ENCODE data around the gene PDE3B. TPM values are rescaled to one million over a fixed set of nuclear protein-coding genes. Genes with fewer than 3 reads are reported as not detected.

The PDE3B gene
- total RNA-seq, 1 donor from 2014 or later = 3.1 TPM

DNA sequence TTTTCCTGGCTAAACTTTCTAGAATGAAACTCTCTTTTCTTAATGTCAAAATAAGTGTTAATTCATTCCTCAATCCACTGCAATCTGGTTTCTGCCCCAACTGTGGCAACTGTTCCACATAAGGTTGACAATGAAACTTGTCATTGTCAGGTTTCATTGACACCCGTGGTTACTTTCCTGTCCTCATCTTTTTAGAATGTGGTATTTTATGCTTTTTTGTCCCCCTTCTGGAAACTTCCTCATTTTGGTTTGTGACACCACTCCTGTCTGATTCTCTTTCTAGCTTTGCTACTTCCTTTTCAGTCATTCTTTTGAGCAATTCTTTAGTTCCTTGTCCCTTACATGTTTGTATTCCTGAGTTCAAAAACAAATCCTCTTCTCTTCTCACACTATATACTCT lies 7.5 kb upstream of the PDE3B start:
- TF ChIP-seq, protein P1, sequence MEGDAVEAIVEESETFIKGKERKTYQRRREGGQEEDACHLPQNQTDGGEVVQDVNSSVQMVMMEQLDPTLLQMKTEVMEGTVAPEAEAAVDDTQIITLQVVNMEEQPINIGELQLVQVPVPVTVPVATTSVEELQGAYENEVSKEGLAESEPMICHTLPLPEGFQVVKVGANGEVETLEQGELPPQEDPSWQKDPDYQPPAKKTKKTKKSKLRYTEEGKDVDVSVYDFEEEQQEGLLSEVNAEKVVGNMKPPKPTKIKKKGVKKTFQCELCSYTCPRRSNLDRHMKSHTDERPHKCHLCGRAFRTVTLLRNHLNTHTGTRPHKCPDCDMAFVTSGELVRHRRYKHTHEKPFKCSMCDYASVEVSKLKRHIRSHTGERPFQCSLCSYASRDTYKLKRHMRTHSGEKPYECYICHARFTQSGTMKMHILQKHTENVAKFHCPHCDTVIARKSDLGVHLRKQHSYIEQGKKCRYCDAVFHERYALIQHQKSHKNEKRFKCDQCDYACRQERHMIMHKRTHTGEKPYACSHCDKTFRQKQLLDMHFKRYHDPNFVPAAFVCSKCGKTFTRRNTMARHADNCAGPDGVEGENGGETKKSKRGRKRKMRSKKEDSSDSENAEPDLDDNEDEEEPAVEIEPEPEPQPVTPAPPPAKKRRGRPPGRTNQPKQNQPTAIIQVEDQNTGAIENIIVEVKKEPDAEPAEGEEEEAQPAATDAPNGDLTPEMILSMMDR (IDR thresholded peaks at IDR 0.05; ENCODE audit: insufficient read depth, low read length, poor library complexity, severe bottlenecking) = no peak
- no peaks in the 10 kb centered on the region for H3K36me3 ChIP-seq (ENCODE audit: control insufficient read depth, insufficient read depth, low read length)
- no peaks in the 10 kb centered on the region for H3K27me3 ChIP-seq (ENCODE audit: control insufficient read depth, insufficient read depth, low read length)
- no peak for DNase-seq (ENCODE audit: low read depth)
- no peak overlapping the region for H3K4me3 ChIP-seq (ENCODE audit: low read depth, low read length)

GRCh38 chr11:14637868-14638409 lies 5.7 kb upstream of the PDE3B start:
- TF ChIP-seq, protein P1 (IDR thresholded peaks at IDR 0.05; ENCODE audit: insufficient read depth, low read length, poor library complexity, severe bottlenecking) = no peak
- H3K4me3 ChIP-seq (ENCODE audit: low read depth, low read length) = no peak overlapping the region
- H3K27me3 ChIP-seq (ENCODE audit: control insufficient read depth, insufficient read depth, low read length) = no peaks in the 10 kb centered on the region
- H3K36me3 ChIP-seq (ENCODE audit: control insufficient read depth, insufficient read depth, low read length) = no peaks in the 10 kb centered on the region
- no peak for DNase-seq (ENCODE audit: low read depth)

DNA sequence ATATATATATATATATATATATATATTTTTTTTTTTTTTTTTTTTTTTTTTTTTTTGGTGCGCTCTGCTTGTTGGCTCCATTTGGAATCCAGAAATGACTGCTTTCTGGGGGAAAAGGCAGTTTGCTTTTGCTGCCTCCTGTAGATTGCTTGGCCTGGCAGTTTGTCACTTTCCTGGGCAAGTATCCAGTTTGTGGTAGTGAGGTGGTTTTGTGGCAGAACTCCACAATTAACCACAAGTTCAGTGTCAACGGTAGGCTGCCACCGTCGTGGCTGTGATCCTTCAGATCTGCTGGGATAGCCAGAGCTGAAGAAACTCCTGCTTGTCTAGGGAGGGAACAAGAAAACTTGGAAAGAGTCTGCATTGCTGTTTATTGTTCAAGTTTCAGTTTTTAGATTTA lies 5.0 kb upstream of the PDE3B start:
- TF ChIP-seq, protein P1 (IDR thresholded peaks at IDR 0.05; ENCODE audit: insufficient read depth, low read length, poor library complexity, severe bottlenecking) = no peak
- no peak for DNase-seq (ENCODE audit: low read depth)
- no peaks in the 10 kb centered on the region for H3K27me3 ChIP-seq (ENCODE audit: control insufficient read depth, insufficient read depth, low read length)
- no peak overlapping the region for H3K4me3 ChIP-seq (ENCODE audit: low read depth, low read length)
- H3K36me3 ChIP-seq (ENCODE audit: control insufficient read depth, insufficient read depth, low read length) = no peaks in the 10 kb centered on the region

GRCh38 chr11:14641801-14642200 lies 1.8 kb upstream of the PDE3B start:
- H3K36me3 ChIP-seq (ENCODE audit: control insufficient read depth, insufficient read depth, low read length) = no peaks in the 10 kb centered on the region
- no peak overlapping the region for H3K4me3 ChIP-seq (ENCODE audit: low read depth, low read length)
- peaks cover 4% of the 10 kb centered on the region for H3K27me3 ChIP-seq (ENCODE audit: control insufficient read depth, insufficient read depth, low read length)
- no peak for DNase-seq (ENCODE audit: low read depth)
- TF ChIP-seq, protein P1 (IDR thresholded peaks at IDR 0.05; ENCODE audit: insufficient read depth, low read length, poor library complexity, severe bottlenecking) = no peak

GRCh38 chr11:14642453-14642852 lies 1.2 kb upstream of the PDE3B start:
- H3K36me3 ChIP-seq (ENCODE audit: control insufficient read depth, insufficient read depth, low read length) = no peaks in the 10 kb centered on the region
- TF ChIP-seq, protein P1 (IDR thresholded peaks at IDR 0.05; ENCODE audit: insufficient read depth, low read length, poor library complexity, severe bottlenecking) = no peak
- no peak overlapping the region for H3K4me3 ChIP-seq (ENCODE audit: low read depth, low read length)
- peaks cover 4% of the 10 kb centered on the region for H3K27me3 ChIP-seq (ENCODE audit: control insufficient read depth, insufficient read depth, low read length)
- DNase-seq (ENCODE audit: low read depth) = no peak
